ENCODE data around the gene TTYH2.

DNA sequence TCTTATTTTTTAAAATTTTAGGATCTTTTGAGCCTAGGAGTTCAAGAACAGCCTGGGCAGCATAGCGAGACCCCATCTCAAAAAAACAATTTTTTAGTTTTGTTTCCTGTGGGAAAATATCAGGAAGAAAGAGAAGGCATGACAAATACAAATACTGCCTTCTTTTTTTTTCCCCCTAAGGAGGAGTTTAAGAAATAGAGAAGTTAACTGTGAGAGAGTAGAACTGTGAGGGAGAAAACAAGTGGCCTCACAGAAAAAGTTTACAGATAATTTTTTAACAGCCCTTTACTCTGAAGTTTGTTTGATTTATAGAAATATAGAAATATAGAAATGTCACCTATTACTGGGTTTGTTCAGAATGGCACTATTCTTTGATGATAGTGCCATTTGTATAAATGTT, 21.1 kb downstream of the TTYH2 start:
- TF ChIP-seq POLR2AphosphoS5 (IDR thresholded peaks at IDR 0.05) (no peak), POLR2A (IDR thresholded peaks at IDR 0.05) (no peak)
- TF ChIP-seq, protein P1, sequence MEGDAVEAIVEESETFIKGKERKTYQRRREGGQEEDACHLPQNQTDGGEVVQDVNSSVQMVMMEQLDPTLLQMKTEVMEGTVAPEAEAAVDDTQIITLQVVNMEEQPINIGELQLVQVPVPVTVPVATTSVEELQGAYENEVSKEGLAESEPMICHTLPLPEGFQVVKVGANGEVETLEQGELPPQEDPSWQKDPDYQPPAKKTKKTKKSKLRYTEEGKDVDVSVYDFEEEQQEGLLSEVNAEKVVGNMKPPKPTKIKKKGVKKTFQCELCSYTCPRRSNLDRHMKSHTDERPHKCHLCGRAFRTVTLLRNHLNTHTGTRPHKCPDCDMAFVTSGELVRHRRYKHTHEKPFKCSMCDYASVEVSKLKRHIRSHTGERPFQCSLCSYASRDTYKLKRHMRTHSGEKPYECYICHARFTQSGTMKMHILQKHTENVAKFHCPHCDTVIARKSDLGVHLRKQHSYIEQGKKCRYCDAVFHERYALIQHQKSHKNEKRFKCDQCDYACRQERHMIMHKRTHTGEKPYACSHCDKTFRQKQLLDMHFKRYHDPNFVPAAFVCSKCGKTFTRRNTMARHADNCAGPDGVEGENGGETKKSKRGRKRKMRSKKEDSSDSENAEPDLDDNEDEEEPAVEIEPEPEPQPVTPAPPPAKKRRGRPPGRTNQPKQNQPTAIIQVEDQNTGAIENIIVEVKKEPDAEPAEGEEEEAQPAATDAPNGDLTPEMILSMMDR (IDR thresholded peaks at IDR 0.05) = no peak

Measured in breast epithelium (tissue), 3 donors.